Osteocyte (in vitro differentiated cells): ENCODE results near the gene ERCC4. TPM values are rescaled to one million over a fixed set of nuclear protein-coding genes. Genes with fewer than 3 reads are reported as not detected.

ENCODE experiments used
- DNase-seq: peaks from one replicate; pipeline ENCODE4 v3.0.0; 2021; ENCODE audit warnings: mixed read lengths; ENCODE audit not compliant: unreplicated experiment; ENCODE audit errors: extremely low spot score
- H3K27ac Mint-ChIP-seq: one replicate; pipeline ENCODE4 v1.8.0; 2021; ENCODE audit warnings: mild to moderate bottlenecking, mixed read lengths; ENCODE audit not compliant: unreplicated experiment
- H3K27me3 Mint-ChIP-seq: one replicate; pipeline ENCODE4 v1.8.0; 2021; ENCODE audit warnings: mixed read lengths; ENCODE audit not compliant: unreplicated experiment
- H3K36me3 Mint-ChIP-seq: one replicate; pipeline ENCODE4 v1.8.0; 2021; ENCODE audit warnings: mixed read lengths; ENCODE audit not compliant: unreplicated experiment
- H3K4me1 Mint-ChIP-seq: one replicate; pipeline ENCODE4 v1.8.0; 2021; ENCODE audit warnings: mixed read lengths; ENCODE audit not compliant: unreplicated experiment
- H3K4me3 Mint-ChIP-seq: one replicate; pipeline ENCODE4 v1.8.0; 2021; ENCODE audit warnings: mild to moderate bottlenecking, moderate library complexity, mixed read lengths; ENCODE audit not compliant: unreplicated experiment
- H3K9me3 Mint-ChIP-seq: one replicate; pipeline ENCODE4 v1.8.0; 2021; ENCODE audit warnings: mixed read lengths; ENCODE audit not compliant: unreplicated experiment
- CTCF ChIP-seq: fragments of 200-600 bp; sonication (generic); IDR thresholded peaks from 2 replicates; pipeline ENCODE4 v1.5.0; 2021; ENCODE audit warnings: antibody characterized with exemption, mild to moderate bottlenecking, moderate library complexity
- total RNA-seq: library from RNA; stranded (reverse); gene quantifications from 2 replicates; pipeline ENCODE4 v1.2.1, GENCODE V29; 2021

Gene ERCC4
- total RNA-seq, 1 donor from 2014 or later: 16.0 TPM

- Mint-ChIP-seq H3K36me3 (no peaks in the 10 kb centered on the region), H3K9me3 (peaks cover 10% of the 10 kb centered on the region), H3K27me3 (peaks cover 43% of the 10 kb centered on the region), H3K4me3 (no peak overlapping the region), H3K27ac (no peak overlapping the region), H3K4me1 (no peaks in the 10 kb centered on the region)
- TF ChIP-seq CTCF: no peak
- no peak for DNase-seq
These were observed 10.1 kb upstream of the ERCC4 start for GRCh38 chr16:13909872-13910303.

- no peak for DNase-seq
- no peak for TF ChIP-seq CTCF
- peaks cover 10% of the 10 kb centered on the region for H3K9me3 Mint-ChIP-seq
- H3K4me1 Mint-ChIP-seq: no peaks in the 10 kb centered on the region
- no peaks in the 10 kb centered on the region for H3K36me3 Mint-ChIP-seq
- H3K4me3 Mint-ChIP-seq: no peak overlapping the region
- H3K27me3 Mint-ChIP-seq: peaks cover 46% of the 10 kb centered on the region
- no peak overlapping the region for H3K27ac Mint-ChIP-seq
These were observed 8.6 kb upstream of the ERCC4 start for GRCh38 chr16:13911306-13911705.

- no peaks in the 10 kb centered on the region for H3K36me3 Mint-ChIP-seq
- H3K27me3 Mint-ChIP-seq: peaks cover 46% of the 10 kb centered on the region
- no peak overlapping the region for H3K27ac Mint-ChIP-seq
- H3K4me3 Mint-ChIP-seq: no peak overlapping the region
- no peak for DNase-seq
- peaks cover 10% of the 10 kb centered on the region for H3K9me3 Mint-ChIP-seq
- TF ChIP-seq CTCF: no peak
- H3K4me1 Mint-ChIP-seq: no peaks in the 10 kb centered on the region
These were observed 8.1 kb upstream of the ERCC4 start for GRCh38 chr16:13911871-13912270.

- H3K27ac Mint-ChIP-seq: no peak overlapping the region
- TF ChIP-seq CTCF: no peak
- no peaks in the 10 kb centered on the region for H3K4me1 Mint-ChIP-seq
These were observed 7.1 kb upstream of the ERCC4 start for GRCh38 chr16:13912891-13913290.

GRCh38 chr16:13913374-13914292, 6.3 kb upstream of the ERCC4 start:
- no peak overlapping the region for H3K4me3 Mint-ChIP-seq
- TF ChIP-seq CTCF: no peak
- no peak overlapping the region for H3K27ac Mint-ChIP-seq
- DNase-seq: no peak
- peaks cover 10% of the 10 kb centered on the region for H3K9me3 Mint-ChIP-seq
- no peaks in the 10 kb centered on the region for H3K36me3 Mint-ChIP-seq
- no peaks in the 10 kb centered on the region for H3K4me1 Mint-ChIP-seq
- H3K27me3 Mint-ChIP-seq: peaks cover 45% of the 10 kb centered on the region

More at GRCh38 chr16:13912891-13913290, 7.1 kb upstream of the ERCC4 start:
- Mint-ChIP-seq H3K9me3 (peaks cover 10% of the 10 kb centered on the region), H3K4me3 (no peak overlapping the region), H3K36me3 (no peaks in the 10 kb centered on the region), H3K27me3 (peaks cover 47% of the 10 kb centered on the region)
- no peak for DNase-seq
